NCI-H2196 (cell line): ENCODE measurements around the gene CNTNAP2.
"Not testable (repeated sequence)": the region's sequence is repeated elsewhere in the genome, so short reads cannot be mapped to it uniquely, and the experiment has no call there.

Source experiments
- DNase-seq: peaks from one replicate; lab custom pipeline; 2025; ENCODE audit not compliant: unreplicated experiment; lab: John Stamatoyannopoulos, UW

Gene CNTNAP2

DNA sequence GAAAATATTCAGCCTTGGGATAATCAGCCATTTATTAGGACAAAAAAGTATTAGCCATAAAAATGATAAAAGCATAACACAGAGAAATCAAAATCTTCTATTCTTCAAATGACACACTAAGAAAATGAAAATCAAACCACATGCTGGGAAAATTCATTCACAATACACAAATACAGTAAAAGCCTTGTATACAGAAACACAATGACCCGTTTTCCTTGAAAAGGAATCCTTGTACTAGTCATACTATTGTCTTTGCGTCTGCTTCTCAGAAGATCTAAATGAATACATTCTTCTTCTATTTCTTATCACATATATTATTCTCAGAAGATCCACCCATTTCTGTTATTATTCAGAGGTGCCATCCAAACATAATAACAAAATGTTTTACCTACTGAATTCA lies 749.1 kb downstream of the CNTNAP2 start:
- no peak for DNase-seq

DNA sequence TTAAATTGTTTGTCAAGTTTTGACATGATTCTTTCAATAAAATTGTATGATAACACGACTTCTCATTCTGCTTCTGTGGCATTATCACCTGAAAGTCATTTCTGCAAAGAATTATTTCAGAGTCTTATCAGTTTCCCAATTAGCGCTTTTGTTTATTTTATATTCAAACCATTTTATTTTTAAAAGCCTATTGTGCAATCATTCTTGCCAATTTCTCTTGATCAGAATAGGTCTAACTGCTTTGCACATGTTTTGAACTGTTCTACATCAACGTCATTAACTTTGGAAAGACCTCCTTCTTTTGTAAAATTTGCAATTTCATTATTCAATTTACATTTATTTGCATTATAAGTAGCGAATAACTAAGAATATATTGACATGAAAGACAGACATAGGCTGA lies 758.1 kb downstream of the CNTNAP2 start:
- DNase-seq: no peak

DNA sequence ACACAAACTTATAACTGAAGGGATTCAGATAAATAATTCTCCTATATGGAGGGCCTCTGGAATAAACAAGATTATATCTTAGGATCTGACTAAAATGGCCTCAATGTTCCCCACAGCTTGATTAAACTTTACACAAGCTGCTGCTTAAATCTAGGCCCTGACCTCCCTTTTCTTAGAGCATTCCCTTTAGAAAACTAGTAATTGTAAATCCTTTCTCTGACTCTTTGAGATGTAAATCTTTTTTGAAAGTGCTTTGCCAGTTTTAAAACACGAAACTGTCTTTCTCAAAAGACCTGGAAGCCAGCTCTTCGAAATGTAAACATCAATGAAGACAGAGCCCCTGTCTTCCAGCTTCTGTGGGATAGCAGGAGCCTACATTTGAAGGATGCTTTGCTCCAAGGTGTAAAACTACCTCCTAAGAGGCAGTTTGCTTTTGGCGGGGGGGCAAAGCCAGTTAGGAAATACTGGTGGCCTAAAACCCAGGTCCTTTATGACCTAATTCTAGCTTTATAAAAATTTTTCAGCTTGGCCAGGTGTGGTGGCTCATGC lies 758.7 kb downstream of the CNTNAP2 start:
- DNase-seq: no peak

DNA sequence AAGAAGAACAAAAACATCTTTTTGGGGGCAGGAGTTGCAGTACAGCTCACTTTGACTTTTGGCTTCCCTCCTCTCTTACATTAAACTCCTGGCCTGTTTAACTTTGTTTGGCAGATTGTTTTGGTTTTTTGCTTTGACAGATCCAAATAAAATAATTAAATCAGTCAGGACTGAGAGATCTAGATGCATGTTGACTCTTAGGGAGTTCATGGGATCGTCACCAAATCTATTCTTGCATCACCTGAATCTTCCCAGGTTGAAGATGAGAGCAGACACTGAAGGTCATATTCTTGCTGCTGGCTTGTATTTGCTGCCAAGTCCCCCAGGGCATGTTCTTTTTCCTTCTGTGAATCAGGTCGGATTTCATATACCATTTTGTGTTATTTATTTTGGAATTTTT lies 759.4 kb downstream of the CNTNAP2 start:
- no peak for DNase-seq

DNA sequence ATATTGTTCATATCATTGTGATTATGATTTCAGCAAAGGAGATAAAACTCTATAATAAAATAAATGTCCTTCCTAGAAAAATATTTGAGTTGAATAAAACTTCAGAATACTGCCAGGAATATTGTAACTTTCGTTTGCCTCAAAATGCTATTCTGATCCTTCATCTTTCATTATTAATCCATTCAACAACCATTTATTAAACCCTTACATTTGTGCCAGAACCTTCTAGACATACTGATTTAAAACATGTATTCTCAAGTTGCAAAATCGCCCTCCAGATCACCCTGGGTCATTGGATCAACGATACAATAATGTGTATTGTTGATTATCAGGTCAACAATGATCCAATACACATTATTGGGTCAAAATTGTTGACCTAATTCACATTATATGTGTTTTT lies 759.8 kb downstream of the CNTNAP2 start:
- no peak for DNase-seq

DNA sequence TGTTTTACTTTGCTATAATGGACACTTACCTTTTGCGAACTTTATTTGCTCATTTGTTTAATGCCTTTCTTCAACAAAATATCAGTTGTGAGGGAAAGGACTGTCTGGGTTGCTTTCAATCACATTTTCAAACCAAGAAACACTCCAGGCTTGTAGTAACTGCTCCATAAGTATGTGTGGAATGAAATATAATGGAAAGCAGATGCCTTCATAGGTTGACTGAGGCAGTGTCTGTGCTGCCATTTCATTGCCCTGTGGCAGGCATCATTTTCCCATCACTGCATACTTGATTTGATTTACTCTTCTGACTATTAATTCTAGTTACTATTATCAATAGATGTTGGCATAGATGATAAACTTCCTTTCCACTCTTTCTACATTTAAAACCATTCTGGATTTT lies 762.3 kb downstream of the CNTNAP2 start:
- no peak for DNase-seq

DNA sequence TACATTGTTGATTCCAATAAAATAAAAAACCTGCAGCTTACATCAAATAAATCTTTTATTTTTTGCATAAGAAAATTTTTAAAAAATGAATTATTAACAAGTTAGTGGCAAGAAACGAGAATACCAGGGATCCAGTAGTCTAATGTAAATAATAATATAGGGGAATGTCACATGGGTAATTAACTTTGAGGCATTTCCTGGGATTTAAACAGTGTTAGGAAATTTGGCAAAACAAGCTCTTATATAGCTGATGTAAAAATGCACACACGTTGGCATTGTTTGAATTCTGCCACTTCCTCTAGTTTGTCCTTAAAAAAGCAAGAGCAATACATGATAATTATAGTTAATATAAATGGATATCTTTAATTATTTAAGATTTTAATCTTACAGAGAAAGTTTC lies 768.6 kb downstream of the CNTNAP2 start:
- no peak for DNase-seq

DNA sequence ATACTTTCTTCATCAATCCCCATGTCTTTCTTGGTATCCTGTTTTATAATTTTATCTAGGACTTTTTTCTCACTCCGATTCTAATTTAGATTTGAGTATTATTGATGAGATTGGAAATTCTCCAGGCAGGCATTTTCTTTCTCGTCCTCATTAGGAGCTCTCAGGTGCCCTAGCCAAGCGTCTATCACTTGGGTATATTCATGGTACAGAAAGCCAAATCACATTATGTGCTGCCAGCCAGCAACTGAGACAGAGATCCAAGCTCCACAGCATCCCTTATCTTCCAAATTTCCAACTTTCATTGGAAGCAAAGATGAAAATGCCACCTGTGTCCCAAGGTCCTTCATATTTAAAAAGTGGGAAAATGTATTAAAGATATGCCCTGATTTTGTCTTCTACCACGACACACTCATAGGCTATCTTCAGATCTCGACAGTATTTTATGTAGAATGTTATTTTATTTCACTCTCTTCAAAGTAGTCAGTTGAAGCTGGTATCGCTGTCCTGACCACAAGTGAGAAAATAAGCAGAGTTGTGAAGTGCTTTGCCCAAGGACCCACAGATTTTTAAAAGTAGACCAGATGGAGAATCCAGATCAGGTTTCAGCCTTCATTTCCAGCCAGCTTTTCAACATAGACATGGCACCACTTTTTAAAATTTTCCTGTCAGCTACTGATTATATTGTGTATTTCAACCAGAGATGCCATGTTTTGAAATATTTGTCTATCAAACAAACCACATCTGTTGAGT lies 773.4 kb downstream of the CNTNAP2 start:
- no peak for DNase-seq

DNA sequence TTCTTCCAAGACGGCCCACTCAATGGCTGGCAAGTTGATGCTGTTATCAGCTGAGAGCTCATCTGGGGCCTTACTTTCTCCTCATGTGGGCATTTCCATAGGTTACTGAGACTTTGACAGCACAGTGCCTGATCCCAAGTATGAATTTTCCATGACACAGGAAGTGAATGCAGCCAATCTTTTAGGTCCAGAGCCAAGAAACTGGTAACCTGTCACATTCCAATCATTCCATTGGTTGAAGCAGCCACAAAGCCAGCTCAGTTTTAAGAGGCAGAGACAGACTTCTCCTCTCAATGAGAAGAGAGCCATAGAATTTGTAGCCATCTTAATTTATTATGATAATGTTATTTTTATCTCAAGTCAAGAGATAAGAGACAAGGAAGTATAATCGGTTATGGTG lies 775.5 kb downstream of the CNTNAP2 start:
- DNase-seq: no peak

DNA sequence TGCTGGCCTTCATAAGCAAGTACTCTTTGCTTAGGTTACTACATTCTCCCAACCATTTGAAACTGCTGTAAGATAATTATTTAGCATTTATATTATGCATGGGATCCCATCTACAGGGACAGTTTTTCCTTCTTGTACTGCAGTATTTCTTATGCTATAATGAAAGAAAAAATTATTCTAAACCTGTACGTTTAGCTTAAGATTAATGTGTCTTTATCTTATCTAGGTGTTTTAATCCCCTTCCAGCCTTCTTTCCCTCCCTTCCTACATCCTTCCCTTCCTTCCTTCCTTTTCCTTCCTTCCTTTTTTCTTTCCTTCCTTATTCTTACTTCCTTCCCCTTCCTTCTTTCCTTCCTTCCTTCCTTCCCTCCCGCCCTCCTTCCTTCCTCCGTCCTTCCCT lies 778.3 kb downstream of the CNTNAP2 start:
- DNase-seq: no peak

DNA sequence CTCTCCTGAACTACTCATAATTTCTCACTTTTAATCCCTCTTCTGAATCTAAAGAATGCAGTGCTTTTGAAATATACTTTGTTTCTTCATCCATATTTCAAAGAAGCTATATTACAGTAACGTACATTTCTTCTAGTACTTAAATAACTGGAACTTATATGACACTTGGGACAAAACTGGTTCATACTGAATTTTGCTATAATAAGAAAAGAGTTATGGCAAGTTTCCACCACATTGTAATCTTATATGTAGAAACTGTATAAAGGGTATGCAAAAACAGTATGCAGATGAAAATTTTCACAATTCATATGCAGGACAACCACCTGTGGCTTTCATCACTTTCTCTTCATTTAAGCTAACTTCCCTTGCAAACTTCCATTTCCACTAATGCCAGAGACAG lies 785.7 kb downstream of the CNTNAP2 start:
- DNase-seq: no peak

DNA sequence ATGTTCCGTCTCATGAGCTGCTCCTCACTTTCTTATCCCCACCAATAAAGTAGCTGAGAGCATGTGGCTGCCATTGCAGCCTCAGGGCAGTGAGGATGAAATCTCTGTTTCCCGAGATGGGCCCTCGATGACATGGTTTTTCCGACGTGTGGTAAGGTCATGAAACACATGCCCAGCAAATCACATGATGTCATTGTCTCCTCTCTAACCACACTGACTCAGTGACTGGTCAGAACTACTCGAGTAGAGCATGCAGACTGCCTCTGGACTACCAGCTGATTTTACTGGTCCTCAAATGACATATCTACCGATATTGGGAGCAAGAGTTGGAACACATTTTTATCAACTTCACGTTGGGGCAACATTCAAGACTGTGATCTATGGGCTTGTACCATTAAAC lies 786.1 kb downstream of the CNTNAP2 start:
- no peak for DNase-seq

DNA sequence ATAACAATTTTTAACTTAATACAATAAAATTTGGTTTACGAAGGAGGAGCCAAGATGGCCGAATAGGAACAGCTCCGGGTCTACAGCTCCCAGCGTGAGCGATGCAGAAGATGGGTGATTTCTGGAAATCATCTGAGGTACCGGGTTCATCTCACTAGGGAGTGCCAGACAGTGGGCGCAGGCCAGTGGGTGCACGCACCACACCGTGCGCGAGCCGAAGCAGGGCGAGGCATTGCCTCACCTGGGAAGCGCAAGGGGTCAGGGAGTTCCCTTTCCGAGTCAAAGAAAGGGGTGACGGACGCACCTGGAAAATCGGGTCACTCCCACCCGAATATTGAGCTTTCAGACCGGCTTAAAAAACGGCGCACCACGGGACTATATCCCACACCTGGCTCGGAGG lies 789.1 kb downstream of the CNTNAP2 start:
- not testable (repeated sequence) for DNase-seq

DNA sequence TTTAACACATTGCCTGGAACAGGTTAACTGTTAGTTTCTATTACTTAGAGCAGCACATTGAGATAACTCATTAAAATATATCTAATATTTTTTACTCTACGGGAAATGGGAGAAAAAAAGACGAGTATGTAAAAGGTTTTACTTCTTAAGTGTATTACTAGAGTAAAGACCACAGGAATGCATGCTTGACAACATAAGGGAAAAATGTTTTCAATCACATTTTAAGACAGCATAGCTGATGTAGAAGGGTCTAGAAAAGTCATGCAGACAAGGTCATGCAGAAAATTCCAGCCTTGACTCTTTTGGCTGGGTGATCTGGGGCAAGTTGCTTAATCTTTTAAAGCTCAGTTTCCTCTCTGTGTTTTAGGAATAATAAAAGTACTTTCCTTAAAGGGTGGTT lies 806.2 kb downstream of the CNTNAP2 start:
- DNase-seq: no peak

DNA sequence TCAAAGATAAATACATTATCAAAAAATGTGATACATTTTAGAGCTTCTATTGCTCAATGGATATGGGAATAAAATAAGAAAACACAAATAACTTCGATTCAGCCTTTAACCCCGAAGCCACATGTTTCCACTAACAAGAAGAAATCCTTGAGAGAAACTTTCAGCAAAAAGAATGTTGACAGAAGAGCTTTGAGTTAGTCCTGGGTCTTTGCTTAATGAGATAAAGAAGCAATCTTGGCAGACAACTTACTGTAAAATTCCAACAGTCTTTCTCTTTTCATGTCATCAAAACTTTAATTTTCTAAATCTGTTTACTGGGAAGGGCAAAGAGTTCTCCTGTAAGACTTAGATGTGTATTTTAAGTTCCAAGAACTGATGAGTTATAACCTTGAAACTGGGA lies 810.2 kb downstream of the CNTNAP2 start:
- DNase-seq: no peak

DNA sequence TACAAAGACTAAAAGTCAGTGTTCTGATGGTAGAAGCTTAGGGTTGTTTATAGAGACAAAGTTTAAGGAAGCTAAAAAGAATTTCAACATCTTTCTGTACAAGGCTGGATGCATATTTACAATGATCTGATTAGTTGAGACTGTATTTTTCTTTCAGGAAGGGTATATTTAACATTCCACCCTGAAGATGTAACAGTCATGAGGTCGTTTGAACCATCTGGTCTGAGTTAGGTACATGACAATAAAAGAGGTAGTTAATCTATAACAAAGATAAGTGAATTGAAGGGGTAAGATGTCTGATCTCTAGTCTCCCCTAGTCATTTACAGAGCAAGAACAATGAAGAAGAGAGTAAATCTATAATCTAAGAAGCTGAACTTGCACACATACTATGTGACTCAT lies 821.2 kb downstream of the CNTNAP2 start:
- DNase-seq: no peak

DNA sequence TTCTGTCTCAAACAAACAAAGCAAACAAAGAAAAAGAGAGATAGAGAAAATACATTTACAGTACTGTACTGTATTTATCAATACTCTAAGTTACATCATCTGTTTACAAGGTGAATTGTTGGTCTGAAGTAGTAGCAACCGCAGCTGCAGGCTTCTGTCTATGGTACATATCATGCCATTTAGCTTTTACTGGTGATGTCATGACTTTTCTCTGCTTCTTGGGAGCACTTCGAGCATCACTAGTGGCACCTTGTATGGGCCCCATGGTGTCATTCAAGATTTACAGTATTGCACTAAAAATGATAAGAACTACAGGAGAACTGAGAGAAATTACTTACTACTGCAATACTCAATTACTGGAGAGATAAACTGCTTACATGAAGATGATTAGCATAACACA lies 826.9 kb downstream of the CNTNAP2 start:
- DNase-seq: no peak

DNA sequence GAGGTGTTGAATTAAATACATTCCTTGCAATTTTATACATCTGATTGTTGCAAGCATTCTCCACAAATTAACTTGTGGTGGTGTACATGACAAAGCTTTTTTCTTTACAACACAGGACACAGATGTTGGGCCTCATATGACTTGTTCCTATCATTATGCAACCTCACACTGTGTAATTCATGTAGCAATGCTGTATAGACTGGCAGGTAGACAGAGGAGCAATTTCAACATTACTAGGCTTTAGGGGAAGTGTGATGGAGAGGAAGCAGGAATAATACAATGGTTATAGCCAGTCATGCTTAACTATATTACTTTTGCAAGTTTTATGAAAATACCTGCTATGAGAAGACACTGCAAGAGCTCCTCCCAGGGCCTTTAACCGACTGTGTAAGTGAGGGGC lies 832.1 kb downstream of the CNTNAP2 start:
- DNase-seq: no peak

DNA sequence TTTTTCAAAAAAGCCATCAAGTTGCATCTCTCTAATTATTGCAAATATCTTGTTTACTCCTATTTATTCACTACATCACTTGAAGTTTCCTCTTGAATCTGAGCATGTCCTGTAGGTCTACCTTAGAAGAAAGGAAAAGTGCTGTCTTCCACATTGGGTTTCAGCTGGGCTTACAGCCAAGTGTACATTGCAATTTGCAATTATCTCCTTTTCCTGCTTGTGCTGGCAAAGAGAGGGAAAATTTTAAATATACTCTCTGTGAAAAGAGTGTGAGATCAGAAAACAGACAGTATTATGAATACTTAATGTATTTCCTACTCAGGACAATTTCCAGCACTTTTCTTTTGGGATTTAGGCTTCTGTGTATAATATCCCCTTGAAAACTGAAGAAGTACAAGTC lies 839.7 kb downstream of the CNTNAP2 start:
- DNase-seq: peak; percentile 45

DNA sequence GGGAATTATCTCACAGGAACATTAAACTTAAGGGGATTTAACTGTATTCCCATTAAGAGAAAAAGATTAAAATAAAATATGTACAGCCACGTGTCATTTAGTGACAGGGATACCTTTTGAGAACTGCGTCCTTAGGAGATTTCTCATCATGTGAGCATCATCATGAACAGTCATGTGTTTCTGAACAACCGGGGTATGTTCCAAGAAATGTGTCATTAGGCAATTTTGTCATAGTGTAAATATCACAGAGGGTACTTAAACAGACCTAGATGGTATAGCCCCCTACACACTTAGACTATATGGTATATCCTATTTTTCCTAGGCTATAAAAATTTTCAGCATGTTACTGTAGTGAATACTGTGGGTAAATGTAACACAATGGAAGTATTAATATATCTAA lies 840.3 kb downstream of the CNTNAP2 start:
- DNase-seq: peak; percentile 20

DNA sequence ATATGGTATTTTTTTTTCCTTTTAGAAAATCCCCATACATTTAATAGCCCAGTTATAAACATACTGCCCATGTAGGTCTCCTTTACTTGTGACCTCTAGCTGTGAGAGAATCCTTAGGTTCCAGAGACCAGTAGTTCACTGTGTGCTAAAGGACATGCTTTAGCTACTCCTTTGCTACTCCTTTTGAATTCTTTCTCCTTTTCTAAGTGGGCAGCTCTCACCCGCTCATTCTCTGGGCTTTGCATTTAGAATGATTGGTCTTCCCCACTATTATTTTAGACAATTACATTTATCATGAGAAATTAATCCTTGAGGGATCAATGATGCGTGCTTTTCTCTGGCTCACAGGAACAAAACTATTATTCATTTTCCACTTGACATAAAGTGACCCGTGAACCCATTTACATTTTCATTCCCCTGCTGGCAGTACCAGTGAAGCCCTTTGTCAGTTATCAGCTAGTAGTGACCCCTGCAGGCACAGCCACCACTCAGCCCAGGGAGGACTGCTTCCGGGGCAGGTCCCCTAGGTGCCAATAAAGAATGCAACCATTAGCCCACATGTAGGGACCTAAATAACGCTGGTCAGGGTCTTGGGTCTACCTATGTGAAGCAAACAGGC lies 844.3 kb downstream of the CNTNAP2 start:
- no peak for DNase-seq

DNA sequence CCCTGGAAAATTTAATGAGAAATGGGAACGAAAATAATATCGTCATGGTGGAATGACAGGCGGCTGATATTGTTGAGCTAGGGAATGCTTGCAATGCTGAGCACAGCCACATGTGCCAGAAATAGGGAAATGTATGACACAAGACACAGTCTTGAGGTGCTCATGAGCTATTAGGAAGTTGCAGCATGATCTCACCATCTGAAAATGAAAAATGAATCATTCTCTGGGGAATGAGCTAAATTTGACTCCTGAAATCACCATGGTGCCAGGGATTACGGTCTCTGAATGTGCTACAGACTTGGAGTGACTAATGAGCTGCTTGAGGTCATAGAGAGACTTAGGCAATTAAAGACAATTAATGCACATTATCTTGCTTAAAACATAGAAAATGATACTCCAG lies 845.0 kb downstream of the CNTNAP2 start:
- peak; percentile 6 for DNase-seq

DNA sequence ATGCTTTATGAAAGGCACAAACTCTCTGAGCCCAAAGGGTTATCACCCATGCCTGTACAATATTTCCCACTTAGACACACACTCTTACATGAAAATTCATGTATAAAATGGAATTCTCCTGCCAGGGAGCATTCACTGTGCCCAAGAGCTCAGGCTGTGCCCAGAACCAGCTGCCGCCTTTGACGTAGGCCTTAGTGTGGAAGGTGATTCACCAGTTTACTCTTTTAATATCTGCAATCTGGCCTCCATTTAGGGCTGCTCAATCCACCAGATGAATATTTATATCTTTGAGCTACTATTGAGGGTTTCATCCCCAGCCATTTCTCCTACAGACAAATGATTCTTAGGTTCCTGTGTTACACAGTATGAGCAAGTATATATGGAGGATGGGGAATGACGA lies 849.7 kb downstream of the CNTNAP2 start:
- no peak for DNase-seq
